ENCODE data around the gene TRANK1.

The TRANK1 gene

GRCh38 chr3:36804295-36805055 lies 140.4 kb downstream of the TRANK1 start:
- DNase-seq (ENCODE audit: low read depth in 2 of 2, low spot score in 1 of 2) = no peak

GRCh38 chr3:36803091-36803791 lies 141.6 kb downstream of the TRANK1 start:
- DNase-seq (ENCODE audit: low read depth in 2 of 2, low spot score in 1 of 2) = no peak

GRCh38 chr3:36800533-36801116 lies 144.2 kb downstream of the TRANK1 start:
- DNase-seq (ENCODE audit: low read depth in 2 of 2, low spot score in 1 of 2) = no peak

DNA sequence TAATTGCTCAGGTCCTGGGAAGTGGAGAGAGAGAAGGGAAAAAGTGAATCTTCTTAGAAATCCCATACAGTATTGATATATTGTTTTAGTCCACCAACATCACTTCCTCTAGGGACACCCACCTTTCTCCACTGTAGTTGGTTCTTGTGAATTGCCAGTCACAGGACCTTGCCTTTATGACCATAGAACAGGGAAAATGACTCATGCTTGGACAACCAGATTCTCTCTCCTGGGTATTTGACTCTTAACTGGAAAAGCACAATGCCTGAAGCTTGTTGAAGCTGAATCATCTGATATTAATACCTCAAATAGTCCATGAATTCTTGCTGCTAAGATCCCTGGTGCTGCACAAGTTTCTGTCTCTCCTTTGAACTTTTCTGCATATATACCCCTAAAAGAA lies 148.0 kb downstream of the TRANK1 start:
- no peak for DNase-seq (ENCODE audit: low read depth in 2 of 2, low spot score in 1 of 2)

GRCh38 chr3:36796161-36796560 lies 148.7 kb downstream of the TRANK1 start:
- no peak for DNase-seq (ENCODE audit: low read depth in 2 of 2, low spot score in 1 of 2)

DNA sequence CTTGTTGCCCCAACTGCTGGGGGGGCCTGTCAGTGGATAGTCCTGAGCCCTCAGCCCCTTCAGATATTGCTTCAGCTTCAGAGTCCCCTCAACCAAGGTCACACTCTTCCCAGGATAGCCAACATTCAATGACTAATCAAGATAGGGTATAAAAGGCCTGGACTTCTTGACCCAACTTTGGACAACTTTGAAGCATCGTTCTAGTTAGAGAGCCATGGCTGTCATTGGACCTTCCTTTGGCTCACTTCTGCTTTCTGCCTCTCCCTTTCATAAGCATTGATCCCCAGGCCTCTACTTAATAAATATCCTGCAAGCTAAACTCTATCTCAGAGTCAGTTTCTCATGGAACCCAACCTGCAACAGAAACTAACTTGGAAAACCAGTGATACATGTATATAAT lies 149.2 kb downstream of the TRANK1 start:
- no peak for DNase-seq (ENCODE audit: low read depth in 2 of 2, low spot score in 1 of 2)

GRCh38 chr3:36792342-36792741 lies 152.5 kb downstream of the TRANK1 start:
- DNase-seq (ENCODE audit: low read depth in 2 of 2, low spot score in 1 of 2) = no peak

- no peak for DNase-seq (ENCODE audit: low read depth in 2 of 2, low spot score in 1 of 2)
Measured at GRCh38 chr3:36790765-36791164, 154.1 kb downstream of the TRANK1 start.

DNA sequence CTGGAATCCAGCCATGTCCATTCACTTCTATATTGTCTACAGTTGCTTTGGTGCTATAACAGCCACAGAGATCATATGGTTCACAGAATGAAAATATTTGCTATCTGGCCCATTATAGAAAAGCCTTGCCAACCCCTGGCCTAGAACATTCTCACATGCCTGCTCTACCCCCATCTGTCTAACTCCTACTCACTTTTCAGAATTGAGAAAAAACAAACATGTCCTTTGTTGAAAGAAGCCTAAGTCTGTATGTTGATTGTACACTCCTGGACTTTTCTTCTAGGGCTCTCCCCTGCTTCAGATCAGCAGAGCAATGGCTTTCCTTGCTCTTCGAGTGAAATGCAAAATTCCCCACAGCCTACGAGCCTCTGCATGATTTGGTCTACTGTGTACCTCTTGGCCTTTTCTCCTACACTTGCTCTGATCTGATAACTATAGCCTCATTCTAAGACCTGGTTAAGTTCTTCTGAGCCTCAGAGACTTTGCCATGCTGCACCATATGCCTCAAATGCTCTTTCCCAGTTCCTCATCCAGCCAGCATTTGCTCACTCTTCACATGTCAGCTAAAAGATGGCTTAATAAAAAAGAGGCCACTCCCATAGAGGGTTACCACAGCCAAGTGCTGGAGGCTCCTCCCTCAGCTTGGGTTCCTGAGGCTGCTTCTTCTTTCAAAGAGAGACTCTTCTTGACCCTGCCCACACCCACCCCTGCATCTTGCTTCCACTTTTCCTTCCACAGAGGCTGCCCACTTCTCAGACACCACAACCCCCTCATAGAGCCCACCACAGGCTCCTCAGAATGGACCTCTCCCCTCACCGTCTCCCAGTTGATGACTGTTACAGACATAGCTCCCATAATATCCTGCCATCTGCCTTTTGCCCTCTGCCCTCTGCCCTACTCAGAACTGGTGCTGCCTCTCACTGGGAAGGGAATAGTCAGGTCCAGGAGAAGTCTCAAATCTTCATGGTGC lies 157.6 kb downstream of the TRANK1 start:
- DNase-seq (ENCODE audit: low read depth in 2 of 2, low spot score in 1 of 2) = no peak

GRCh38 chr3:36784138-36784635 lies 160.7 kb downstream of the TRANK1 start:
- DNase-seq (ENCODE audit: low read depth in 2 of 2, low spot score in 1 of 2) = no peak

DNA sequence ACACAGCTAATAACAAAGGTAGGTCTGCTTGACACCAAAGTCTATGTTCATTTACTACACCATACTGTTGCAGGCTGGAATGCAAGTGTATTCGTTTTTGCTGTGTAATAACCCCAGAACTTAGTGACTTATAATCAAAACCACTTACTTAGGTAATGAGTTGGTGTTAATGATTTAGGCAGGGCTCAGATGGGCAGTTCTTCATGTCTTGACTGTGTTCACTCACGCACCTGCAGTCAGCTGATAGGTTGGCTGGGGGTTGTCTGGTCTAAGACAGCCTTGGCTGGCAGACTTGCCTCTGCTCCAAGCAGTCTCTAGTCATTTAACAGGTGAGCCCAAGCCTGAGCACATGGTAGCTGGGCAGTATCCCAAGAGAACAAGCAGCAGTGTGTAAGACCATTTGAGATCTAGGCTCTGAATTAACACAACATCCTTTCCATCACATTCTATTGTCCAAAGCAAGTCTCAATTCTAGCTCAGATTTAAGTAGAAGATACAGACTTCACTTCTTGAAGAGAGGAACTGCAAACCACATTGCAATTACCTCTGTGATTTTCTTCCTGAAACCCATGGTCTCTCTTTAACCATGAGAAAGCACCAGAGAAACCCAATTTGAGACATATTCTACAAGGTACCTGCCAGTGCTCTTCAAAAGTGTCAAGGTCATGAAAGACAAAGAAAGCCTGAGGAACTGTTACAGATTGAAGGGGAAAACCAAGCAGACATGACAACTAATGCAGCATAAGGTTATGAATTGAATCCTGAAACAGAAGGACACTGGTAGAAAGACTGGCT lies 167.2 kb downstream of the TRANK1 start:
- no peak for DNase-seq (ENCODE audit: low read depth in 2 of 2, low spot score in 1 of 2)
